OCI-LY3 (cell line): ENCODE results near the gene CYB561D1.

Experiments used
- H2AFZ ChIP-seq: fragments of 200-600, 300-600 bp; shearing (Covaris generic); 2 replicates; pipeline ENCODE4 v1.6.0; 2014; ENCODE audit warnings: antibody characterized with exemption, low read depth, low read length
- H3K27ac ChIP-seq: fragments of 200-600, 300-600 bp; sonication (generic); 2 replicates; pipeline ENCODE4 v1.5.1; 2014; ENCODE audit warnings: mild to moderate bottlenecking, low read length, moderate library complexity, mixed read lengths
- H3K27me3 ChIP-seq: fragments of 200-600, 300-600 bp; sonication (generic); 2 replicates; pipeline ENCODE4 v1.6.1; 2014; ENCODE audit warnings: low read depth, low read length, mixed read lengths
- H3K36me3 ChIP-seq: fragments of 200-600, 300-600 bp; sonication (generic); replicated peaks from 2 replicates; pipeline ENCODE3; 2014; ENCODE audit warnings: low read depth, low read length, mixed read lengths
- H3K4me1 ChIP-seq: fragments of 300-600, 200-600 bp; sonication (generic); 2 replicates; pipeline ENCODE4 v1.6.1; 2014; ENCODE audit warnings: low read length, mixed read lengths
- H3K4me2 ChIP-seq: fragments of 200-600, 300-600 bp; sonication (generic); 2 replicates; pipeline ENCODE4 v1.6.1; 2014; ENCODE audit warnings: low read length, mixed read lengths
- H3K4me3 ChIP-seq: fragments of 300-600, 200-600 bp; sonication (generic); 2 replicates; pipeline ENCODE4 v1.5.1; 2014; ENCODE audit warnings: antibody characterized with exemption, mild to moderate bottlenecking, low read length, moderate library complexity
- H3K79me2 ChIP-seq: fragments of 300-600, 200-600 bp; shearing (Covaris generic); 2 replicates; pipeline ENCODE4 v1.6.1; 2014; ENCODE audit warnings: mild to moderate bottlenecking, low read length, mixed read lengths
- H3K9ac ChIP-seq: fragments of 300-600, 200-600 bp; shearing (Covaris generic); 2 replicates; pipeline ENCODE4 v1.6.0; 2014; ENCODE audit warnings: mild to moderate bottlenecking, low read length, moderate library complexity
- H3K9me3 ChIP-seq: fragments of 200-600, 300-600 bp; shearing (Covaris generic); 2 replicates; pipeline ENCODE4 v1.6.1; 2014; ENCODE audit warnings: low read length, mixed read lengths; ENCODE audit not compliant: insufficient read depth
- H4K20me1 ChIP-seq: fragments of 200-600, 300-600 bp; sonication (generic); 2 replicates; pipeline ENCODE4 v1.6.1; 2016; ENCODE audit warnings: low read length, mixed read lengths; ENCODE audit not compliant: insufficient read depth
- EZH2phosphoT487 ChIP-seq: fragments of 200-600 bp; shearing (Covaris generic); IDR thresholded peaks from 2 replicates; pipeline ENCODE4 v1.6.1; 2018; ENCODE audit warnings: antibody characterized with exemption, mixed run types, low read depth
- TF ChIP-seq, protein P1 (sequence below): fragments of 200-600, 300-600 bp; sonication (generic); IDR thresholded peaks from 2 replicates; pipeline ENCODE4 v1.5.1; 2014; ENCODE audit warnings: antibody characterized with exemption, low read length, low read depth

CYB561D1 gene

DNA sequence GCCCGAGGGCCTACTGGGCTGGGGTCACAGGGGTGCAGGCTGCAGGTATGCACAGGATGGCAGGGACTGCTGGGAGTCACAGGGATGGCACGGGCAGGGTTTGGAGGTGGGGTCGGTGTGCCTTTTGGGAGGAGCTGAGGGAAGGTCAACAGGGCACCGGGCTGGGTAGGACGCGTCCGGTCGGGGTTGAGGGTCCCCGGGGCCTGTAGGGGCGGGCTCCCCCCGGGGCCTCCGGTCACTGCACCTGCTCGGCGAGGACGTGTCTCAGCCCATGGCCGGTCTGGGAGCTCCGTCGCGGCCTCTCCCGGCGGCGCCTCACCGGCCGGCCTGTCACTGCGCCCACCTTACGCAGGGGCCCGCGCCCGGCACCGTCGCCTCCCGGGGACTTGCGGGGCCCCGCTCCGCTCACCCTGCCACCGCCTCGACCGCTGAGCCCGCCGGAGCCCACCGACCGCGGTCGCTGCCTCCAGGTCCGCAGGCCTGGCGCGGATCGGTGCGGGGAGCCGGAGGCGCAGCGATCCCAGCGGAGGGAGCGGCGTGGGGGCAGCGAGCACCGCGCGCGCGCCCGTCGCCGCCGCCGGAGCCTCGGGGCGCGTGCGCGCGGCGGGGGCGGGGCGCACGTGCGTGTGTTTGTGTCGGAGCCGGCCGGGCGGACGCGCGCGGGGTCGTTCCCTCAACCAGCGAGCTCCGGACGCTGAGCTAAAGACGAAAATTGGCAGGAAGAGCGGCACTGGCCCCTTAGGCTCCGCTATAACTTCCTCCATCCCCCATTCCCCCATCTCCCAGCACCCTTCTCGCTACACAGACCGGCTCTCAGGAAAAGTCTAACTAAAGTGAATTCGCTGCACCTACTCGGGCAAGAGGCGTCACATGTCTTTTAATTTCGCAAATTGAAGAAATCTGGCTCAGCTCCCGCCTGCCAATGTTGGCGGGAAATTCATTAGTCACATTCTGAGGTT, 15.6 kb downstream of the CYB561D1 start, which contains the start of gene AMIGO1:
Gene AMIGO1 (minus strand): TSS at position 552 of the 959 bp plus-strand sequence. CDS start 815 bp downstream, outside the sequence.
- Histone ChIP-seq H3K27me3 (no peaks in the 10 kb centered on the region), H4K20me1 (no peaks in the 10 kb centered on the region), H3K36me3 (no peaks in the 10 kb centered on the region), H3K4me1 (peaks cover 9% of the 10 kb centered on the region), H3K4me2 (peak within 1 kb of the TSS; percentile 98), H3K9ac (peak within 1 kb of the TSS; percentile 67), H3K4me3 (peak within 1 kb of the TSS; percentile 91), H3K27ac (no peak within 1 kb of the TSS), H2AFZ (peak within 1 kb of the TSS; percentile 97), H3K9me3 (no peaks in the 10 kb centered on the region), H3K79me2 (no peaks in the 10 kb centered on the region)
- no peak for TF ChIP-seq EZH2phosphoT487
- TF ChIP-seq, protein P1, sequence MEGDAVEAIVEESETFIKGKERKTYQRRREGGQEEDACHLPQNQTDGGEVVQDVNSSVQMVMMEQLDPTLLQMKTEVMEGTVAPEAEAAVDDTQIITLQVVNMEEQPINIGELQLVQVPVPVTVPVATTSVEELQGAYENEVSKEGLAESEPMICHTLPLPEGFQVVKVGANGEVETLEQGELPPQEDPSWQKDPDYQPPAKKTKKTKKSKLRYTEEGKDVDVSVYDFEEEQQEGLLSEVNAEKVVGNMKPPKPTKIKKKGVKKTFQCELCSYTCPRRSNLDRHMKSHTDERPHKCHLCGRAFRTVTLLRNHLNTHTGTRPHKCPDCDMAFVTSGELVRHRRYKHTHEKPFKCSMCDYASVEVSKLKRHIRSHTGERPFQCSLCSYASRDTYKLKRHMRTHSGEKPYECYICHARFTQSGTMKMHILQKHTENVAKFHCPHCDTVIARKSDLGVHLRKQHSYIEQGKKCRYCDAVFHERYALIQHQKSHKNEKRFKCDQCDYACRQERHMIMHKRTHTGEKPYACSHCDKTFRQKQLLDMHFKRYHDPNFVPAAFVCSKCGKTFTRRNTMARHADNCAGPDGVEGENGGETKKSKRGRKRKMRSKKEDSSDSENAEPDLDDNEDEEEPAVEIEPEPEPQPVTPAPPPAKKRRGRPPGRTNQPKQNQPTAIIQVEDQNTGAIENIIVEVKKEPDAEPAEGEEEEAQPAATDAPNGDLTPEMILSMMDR = no peak

DNA sequence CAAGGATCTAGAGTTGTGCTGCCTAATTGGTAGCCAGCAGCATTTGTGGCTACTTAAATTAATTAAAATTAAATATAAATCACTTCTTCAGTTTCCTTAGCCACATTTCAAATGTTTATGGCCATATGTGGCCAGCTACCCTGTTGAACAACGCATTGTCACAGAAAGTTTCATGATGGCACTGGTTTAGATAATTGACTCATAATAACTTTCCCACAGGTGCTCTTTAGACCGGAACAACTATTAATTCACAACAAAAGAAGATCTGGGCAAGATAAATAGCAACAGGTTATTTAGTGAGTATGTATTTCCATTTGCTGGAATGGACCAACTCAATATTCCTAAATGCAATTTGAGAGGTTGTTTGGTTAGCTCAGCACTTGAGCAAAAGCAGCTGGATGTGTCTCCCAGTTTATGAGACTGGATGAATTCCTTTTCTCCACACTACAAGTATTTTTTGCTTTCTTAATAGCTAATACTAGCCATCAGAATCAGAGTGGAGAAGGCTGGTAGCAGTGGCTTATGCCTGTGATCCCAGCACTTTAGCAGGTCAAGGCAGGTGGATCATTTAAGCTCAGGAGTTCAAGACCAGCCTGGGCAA, 19.3 kb downstream of the CYB561D1 start:
- no peak overlapping the region for H3K9ac ChIP-seq
- no peaks in the 10 kb centered on the region for H3K79me2 ChIP-seq
- no peaks in the 10 kb centered on the region for H3K36me3 ChIP-seq
- TF ChIP-seq, protein P1 = no peak
- H4K20me1 ChIP-seq = no peaks in the 10 kb centered on the region
- H3K27me3 ChIP-seq = no peaks in the 10 kb centered on the region
- H3K4me3 ChIP-seq = no peak overlapping the region
- no peak overlapping the region for H2AFZ ChIP-seq
- H3K9me3 ChIP-seq = no peaks in the 10 kb centered on the region
- peaks cover 10% of the 10 kb centered on the region for H3K4me1 ChIP-seq
- H3K4me2 ChIP-seq = no peak overlapping the region
- H3K27ac ChIP-seq = no peak overlapping the region

DNA sequence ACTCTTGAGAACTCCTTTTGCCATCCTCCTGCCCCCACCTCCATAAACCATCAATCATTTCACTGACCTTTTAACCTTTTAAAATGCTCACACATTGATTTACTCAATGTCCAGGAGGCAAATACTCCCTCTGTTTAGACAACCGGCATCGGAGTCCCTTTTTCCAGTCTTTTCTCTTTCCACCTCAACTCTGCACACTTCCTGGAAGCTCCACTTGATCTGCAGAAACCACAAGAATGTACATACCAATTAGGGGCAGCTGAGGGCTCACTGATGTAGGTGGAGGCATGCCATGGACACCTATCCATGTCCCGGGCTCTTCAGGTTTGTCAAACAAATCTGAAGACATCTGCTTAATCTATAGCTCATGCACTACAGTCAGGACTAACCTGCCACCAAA, 21.0 kb downstream of the CYB561D1 start:
- H2AFZ ChIP-seq = no peak overlapping the region
- H3K4me3 ChIP-seq = no peak overlapping the region
- H3K27ac ChIP-seq = no peak overlapping the region
- H3K36me3 ChIP-seq = no peaks in the 10 kb centered on the region
- H3K79me2 ChIP-seq = no peaks in the 10 kb centered on the region
- no peak overlapping the region for H3K9ac ChIP-seq
- no peak overlapping the region for H3K4me2 ChIP-seq
- no peaks in the 10 kb centered on the region for H3K9me3 ChIP-seq
- no peaks in the 10 kb centered on the region for H3K27me3 ChIP-seq
- H3K4me1 ChIP-seq = peaks cover 21% of the 10 kb centered on the region
- TF ChIP-seq, protein P1 = no peak
- TF ChIP-seq EZH2phosphoT487 = no peak
- no peaks in the 10 kb centered on the region for H4K20me1 ChIP-seq

DNA sequence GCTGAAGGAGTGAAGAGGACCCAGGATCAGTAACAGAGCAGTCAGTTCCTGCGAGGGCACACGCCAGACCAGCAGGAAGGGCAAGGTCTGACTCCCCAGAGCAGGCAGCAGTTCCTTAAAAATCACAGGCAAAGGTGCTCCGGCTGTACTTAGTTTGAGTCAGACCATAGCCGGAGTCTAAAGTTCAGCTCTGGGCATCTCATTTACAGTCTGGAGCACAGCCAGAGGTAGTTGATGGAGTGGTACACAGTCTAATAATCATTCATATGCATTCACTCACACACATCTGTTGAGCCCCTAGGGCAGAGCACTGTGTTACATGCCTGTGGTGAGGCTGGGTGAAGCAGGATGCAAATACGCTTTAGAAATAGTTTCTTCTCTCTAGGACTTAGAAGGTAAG, 23.0 kb downstream of the CYB561D1 start:
- H3K79me2 ChIP-seq = no peaks in the 10 kb centered on the region
- H3K9me3 ChIP-seq = no peaks in the 10 kb centered on the region
- H3K27me3 ChIP-seq = no peaks in the 10 kb centered on the region
- H3K36me3 ChIP-seq = no peaks in the 10 kb centered on the region
- H3K4me3 ChIP-seq = no peak overlapping the region
- no peak overlapping the region for H2AFZ ChIP-seq
- no peak overlapping the region for H3K27ac ChIP-seq
- TF ChIP-seq, protein P1 = no peak
- no peak for TF ChIP-seq EZH2phosphoT487
- H3K9ac ChIP-seq = no peak overlapping the region
- H3K4me2 ChIP-seq = no peak overlapping the region
- H3K4me1 ChIP-seq = peaks cover 14% of the 10 kb centered on the region
- no peaks in the 10 kb centered on the region for H4K20me1 ChIP-seq
